Umbilical cord (tissue), 2 donors: ENCODE results near the gene ADGRL1. TPM values are rescaled to one million over a fixed set of nuclear protein-coding genes. Genes with fewer than 3 reads are reported as not detected.
"Not testable (repeated sequence)": the region's sequence is repeated elsewhere in the genome, so short reads cannot be mapped to it uniquely, and the experiment has no call there.

Source experiments
- DNase-seq: peaks from one replicate; pipeline ENCODE4 v3.0.0-alpha.2; 2015; ENCODE audit warnings: low spot score
- total RNA-seq: library from RNA; depleted of rRNA; stranded (reverse); fragments of >200 nt; gene quantifications from one replicate; pipeline ENCODE4 v1.2.3, GENCODE V29; 2014; ENCODE audit warnings: low replicate concordance; ENCODE audit not compliant: insufficient read depth

ADGRL1 gene
- total RNA-seq, 1 donor from 2014 or later, result 5.3 TPM

GRCh38 chr19:14189415-14189814, 16.6 kb downstream of the ADGRL1 start:
- DNase-seq, result no peak

DNA sequence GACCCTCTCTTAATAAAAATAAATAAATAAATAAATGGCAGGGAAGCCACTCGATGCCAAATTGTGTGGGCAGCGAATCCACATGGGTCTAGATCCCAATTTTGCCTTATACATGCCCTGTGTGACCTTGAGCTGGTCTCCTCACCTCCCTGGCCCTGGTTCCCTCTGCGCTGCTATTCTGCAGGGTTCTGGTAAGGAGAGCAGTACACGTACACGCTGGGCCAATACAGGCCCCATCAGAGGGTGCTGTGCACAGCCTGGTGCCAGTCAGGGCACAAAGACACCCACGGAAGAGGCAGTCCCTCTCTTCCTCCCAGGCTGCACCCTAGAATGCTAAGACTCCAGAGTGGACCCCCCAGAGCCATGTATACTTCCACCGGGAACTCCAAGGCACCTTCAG, 17.9 kb downstream of the ADGRL1 start:
- DNase-seq, result not testable (repeated sequence)

DNA sequence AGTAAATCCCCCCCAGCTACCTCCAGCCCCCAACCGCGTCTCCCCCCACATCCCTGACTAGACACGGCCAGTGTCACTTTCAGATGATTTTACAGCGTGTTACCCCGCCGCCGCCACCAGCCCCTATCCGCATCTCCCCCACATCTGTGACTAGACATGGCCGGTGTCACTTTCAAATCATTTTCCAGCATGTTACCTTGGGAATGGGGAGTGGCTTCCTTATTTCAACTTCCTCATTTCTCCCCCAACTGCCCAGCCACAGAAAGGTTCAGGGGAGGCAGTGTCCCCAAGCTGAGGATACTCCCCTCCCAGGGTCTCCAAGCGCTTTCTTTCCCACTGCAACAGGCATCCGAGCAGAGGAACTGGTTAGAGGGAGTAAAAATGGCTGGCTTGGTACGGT, 18.4 kb downstream of the ADGRL1 start:
- no peak for DNase-seq

GRCh38 chr19:14186684-14187083, 19.3 kb downstream of the ADGRL1 start:
- not testable (repeated sequence) for DNase-seq

GRCh38 chr19:14185691-14186090, 20.3 kb downstream of the ADGRL1 start:
- not testable (repeated sequence) for DNase-seq

GRCh38 chr19:14185158-14185557, 20.8 kb downstream of the ADGRL1 start:
- no peak for DNase-seq

GRCh38 chr19:14183741-14184350, 22.1 kb downstream of the ADGRL1 start:
- no peak for DNase-seq

GRCh38 chr19:14182476-14182875, 23.5 kb downstream of the ADGRL1 start:
- DNase-seq, result no peak

- DNase-seq, result no peak
These were observed 24.1 kb downstream of the ADGRL1 start for GRCh38 chr19:14181906-14182305.

DNA sequence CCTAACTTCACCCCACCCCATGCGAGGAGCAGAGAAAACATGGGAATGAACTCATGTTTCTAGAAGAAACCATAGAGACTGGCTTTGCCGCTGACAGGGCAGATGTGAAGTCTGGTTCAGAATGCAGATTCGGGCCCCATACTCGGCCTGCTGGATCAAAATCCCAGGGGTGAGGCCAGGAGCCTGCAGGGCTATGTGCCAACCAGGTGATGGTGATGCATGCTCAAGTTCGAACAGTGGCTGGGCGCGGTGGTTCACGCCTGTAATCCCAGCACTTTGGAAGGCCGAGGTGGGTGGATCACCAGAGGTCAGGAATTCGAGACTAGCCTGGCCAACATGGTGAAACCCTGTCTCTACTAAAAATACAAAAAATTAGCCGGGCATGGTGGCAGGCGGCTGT, 24.8 kb downstream of the ADGRL1 start:
- not testable (repeated sequence) for DNase-seq

- DNase-seq, result no peak
These were observed 28.4 kb downstream of the ADGRL1 start for GRCh38 chr19:14177496-14178074.

GRCh38 chr19:14175351-14175792, 30.6 kb downstream of the ADGRL1 start:
- no peak for DNase-seq

DNA sequence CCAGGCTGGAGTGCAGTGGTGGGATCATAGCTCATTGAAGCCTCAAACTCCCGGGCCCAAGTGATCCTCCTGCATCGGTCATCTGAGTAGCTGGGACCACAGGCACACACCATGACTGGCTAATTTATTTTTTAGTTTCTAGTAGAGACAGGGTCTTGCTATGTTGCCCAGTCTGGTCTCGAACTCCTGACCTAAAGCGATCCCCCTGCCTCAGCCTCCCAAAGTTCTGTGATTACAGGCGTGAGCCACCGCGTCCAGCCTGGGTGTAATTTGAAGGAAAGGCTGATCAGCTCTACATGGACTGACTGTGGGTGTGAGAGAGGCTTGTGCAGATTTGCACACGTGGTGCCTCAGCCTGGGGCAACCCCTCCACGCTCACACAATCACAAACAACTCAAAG, 31.1 kb downstream of the ADGRL1 start:
- DNase-seq, result no peak

- no peak for DNase-seq
These were observed 37.0 kb downstream of the ADGRL1 start for GRCh38 chr19:14168993-14169392.

DNA sequence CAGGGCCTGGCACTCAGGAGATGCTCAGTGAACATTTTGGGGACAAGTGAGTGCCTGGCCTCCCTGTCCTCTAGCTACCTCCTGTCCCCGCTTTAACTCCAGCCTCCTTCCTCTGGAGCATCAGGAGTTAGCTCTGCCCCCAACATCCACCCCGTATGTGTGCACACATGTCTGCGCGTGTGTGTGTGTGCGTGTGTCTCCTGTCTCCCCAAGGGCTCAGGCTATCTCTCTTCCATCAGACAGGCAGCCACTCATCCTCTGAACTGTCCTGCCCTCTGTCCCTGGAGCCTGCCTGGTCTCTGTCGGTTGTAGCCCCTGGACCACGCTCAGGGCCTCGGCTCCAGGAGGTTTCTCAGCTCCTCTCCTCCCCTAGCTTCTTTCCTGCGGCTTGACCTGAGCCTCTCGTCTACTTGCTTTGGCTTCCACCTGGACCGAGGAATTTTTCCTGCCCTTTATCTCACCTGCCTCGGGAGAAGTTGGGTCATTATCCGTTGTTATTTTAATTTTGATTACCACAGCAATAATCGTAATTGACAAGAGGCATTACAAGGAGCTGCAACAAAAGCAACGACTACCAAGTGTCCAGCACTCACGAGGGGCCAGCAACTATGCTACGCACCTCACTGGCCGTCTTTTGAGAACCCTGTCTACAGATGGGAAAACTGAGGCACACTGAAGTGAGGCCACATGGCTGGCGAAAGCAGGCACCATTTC, 37.6 kb downstream of the ADGRL1 start:
- no peak for DNase-seq

DNA sequence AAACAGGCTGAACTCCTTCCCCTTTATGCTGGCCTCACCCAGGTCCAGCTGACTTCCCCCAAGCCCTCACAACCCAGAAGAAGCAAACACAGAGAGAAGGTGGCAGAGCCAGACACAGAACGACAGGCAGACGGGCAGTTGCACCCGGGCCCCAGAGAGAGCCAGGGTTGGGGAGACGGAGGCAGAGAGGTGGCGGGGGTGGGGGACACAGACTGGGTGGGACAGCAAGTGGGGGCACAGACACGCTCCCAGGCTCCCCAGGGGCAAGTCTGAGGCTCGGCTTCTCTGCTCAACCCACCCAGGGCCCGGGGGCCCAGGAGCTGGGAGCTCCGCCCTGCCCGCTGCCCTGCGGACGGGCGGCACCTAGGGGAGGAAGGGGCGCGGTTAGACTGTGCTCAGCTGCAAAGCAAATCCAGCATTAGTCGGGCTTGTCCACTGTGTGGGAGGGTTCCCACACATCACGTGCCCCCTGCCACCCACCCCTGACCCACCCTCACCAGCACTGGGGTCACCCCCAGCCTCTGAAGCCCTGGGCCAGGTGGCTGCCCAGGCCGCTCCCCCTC, 38.3 kb downstream of the ADGRL1 start:
- peak; percentile 81 for DNase-seq

GRCh38 chr19:14166999-14167575, 38.9 kb downstream of the ADGRL1 start:
- peak; percentile 30 for DNase-seq

DNA sequence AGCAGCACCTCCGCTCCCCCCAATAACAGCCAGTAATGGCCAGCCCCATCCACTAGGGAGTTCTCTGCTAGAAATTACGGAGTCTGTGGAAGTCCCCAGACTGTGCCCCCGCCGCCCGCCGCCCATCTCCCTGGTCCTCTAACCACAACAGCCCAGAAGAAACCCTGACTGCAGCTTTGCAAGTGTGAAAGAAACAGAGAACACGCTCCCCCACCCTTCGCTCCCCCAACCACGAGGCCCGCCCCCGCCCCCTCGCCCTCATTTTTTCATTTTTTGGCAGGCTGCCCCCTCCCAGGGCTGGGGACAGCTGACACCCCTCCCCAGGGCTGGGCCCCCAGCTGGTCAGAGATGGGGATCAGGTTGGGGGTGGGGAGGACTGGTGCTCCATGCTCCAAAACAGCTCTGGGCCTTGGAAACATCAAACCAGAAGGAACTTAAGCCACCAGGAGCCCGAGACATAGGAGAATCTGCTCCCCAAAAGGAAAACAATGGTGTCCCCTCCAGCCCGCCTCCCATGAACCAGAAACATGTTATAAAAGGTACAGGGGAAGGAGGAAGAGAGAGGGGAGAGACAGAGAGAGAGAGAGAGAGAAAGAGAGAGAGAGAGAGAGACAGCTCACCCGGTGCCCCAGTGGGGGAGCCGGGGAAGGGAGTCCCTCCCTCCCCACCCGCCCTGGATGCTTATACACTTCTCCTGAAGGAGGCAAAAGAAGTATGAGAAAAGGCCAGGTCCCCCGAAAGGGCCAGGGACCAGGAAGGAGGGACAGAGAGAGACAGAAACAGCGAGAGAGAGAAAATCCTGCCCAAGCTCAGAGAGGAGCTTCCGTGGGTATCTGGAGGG, 39.8 kb downstream of the ADGRL1 start:
- peak; percentile 71 for DNase-seq

- no peak for DNase-seq
These were observed 41.1 kb downstream of the ADGRL1 start for GRCh38 chr19:14164724-14165493.

GRCh38 chr19:14164082-14164481, 41.9 kb downstream of the ADGRL1 start:
- no peak for DNase-seq
